H1 (cell line): Measurements from ENCODE around the gene STOML1. TPM values are rescaled to one million over a fixed set of nuclear protein-coding genes. Genes with fewer than 3 reads are reported as not detected.

Experiments
- CTCF ChIA-PET: fragments of 300-600 bp; sonication (Branson Sonifier 250); formaldehyde crosslinking; loops from one replicate; lab custom pipeline; 2021; ENCODE audit not compliant: partially characterized antibody; lab: Charles Lee
- POLR2A ChIA-PET: fragments of 300-600 bp; sonication (Branson Sonifier 250); formaldehyde crosslinking; loops from one replicate; lab custom pipeline; 2021; ENCODE audit warnings: inconsistent platforms; ENCODE audit not compliant: partially characterized antibody; lab: Charles Lee
- DNase-seq, 2 experiments: peaks; one replicate each; pipeline versions ENCODE4 v3.0.0 to v3.0.0-alpha.2; 2010 to 2022; ENCODE audit warnings: low spot score in 2 of 2, low read depth in 1 of 2, mixed read lengths in 1 of 2
- FAIRE-seq: peaks from 2 replicates; lab custom pipeline; 2011; peaks lifted over from hg19 to GRCh38; lab: Jason Lieb, UNC
- H2AFZ ChIP-seq: 2 replicates; pipeline ENCODE4 v1.8.1; 2012; ENCODE audit warnings: low read length, inconsistent platforms
- H2AK5ac ChIP-seq: 2 replicates; pipeline ENCODE4 v1.6.1; 2013; ENCODE audit warnings: low read depth, low read length
- H2BK120ac ChIP-seq: replicated peaks from 2 replicates; pipeline ENCODE3; 2013; ENCODE audit warnings: low read depth, low read length, inconsistent platforms
- H2BK12ac ChIP-seq: 2 replicates; pipeline ENCODE4 v1.6.1; 2013; ENCODE audit warnings: low read depth, low read length
- H2BK15ac ChIP-seq: 2 replicates; pipeline ENCODE4 v1.6.1; 2013; ENCODE audit warnings: low read length
- H2BK20ac ChIP-seq: 2 replicates; pipeline ENCODE4 v1.6.1; 2013; ENCODE audit warnings: low read length
- H2BK5ac ChIP-seq: 2 replicates; pipeline ENCODE4 v1.6.1; 2013; ENCODE audit warnings: low read depth, low read length
- H3K14ac ChIP-seq: 2 replicates; pipeline ENCODE4 v1.6.1; 2013; ENCODE audit warnings: inconsistent platforms; ENCODE audit not compliant: insufficient read length
- H3K18ac ChIP-seq: 2 replicates; pipeline ENCODE4 v1.6.1; 2013; ENCODE audit warnings: low read length; ENCODE audit errors: extremely low read depth
- H3K23ac ChIP-seq: 2 replicates; pipeline ENCODE4 v1.6.1; 2013; ENCODE audit warnings: inconsistent platforms; ENCODE audit not compliant: insufficient read length
- H3K23me2 ChIP-seq: 2 replicates; pipeline ENCODE4 v1.6.1; 2013; ENCODE audit warnings: low read depth, low read length
- H3K27ac ChIP-seq: 2 replicates; pipeline ENCODE4 v1.6.1; 2011; ENCODE audit warnings: low read depth, low read length, inconsistent platforms
- H3K27me3 ChIP-seq, 4 experiments: replicated peaks in 1 of 4; 1 replicate in 1 of 4; 2 replicates in 3 of 4; pipeline versions ENCODE4 v1.6.1 to v1.8.1; 2011 to 2013; ENCODE audit warnings: low read length in 3 of 4, mild to moderate bottlenecking in 3 of 4, inconsistent platforms in 2 of 4, mixed read lengths in 2 of 4, moderate library complexity in 1 of 4; ENCODE audit not compliant: control insufficient read depth in 3 of 4, insufficient read depth in 3 of 4; ENCODE audit errors: extremely low read depth in 1 of 4
- H3K36me3 ChIP-seq, 4 experiments: 2 replicates each; pipeline versions ENCODE4 v1.6.1 to v1.8.1; 2011 to 2013; ENCODE audit warnings: mild to moderate bottlenecking in 4 of 4, low read length in 3 of 4, moderate library complexity in 2 of 4, control low read depth in 1 of 4, inconsistent platforms in 1 of 4; ENCODE audit not compliant: insufficient read depth in 4 of 4, control insufficient read depth in 2 of 4
- H3K4ac ChIP-seq: replicated peaks from 2 replicates; pipeline ENCODE3; 2013; ENCODE audit warnings: low read length, low read depth, mixed read lengths, inconsistent platforms; ENCODE audit not compliant: insufficient read length
- H3K4me1 ChIP-seq, 4 experiments: replicated peaks in 1 of 4; 1 replicate in 1 of 4; 2 replicates in 3 of 4; pipeline versions ENCODE4 v1.6.1 to v1.8.1; 2011 to 2013; ENCODE audit warnings: low read length in 3 of 4, inconsistent platforms in 2 of 4, mixed read lengths in 1 of 4; ENCODE audit not compliant: insufficient read depth in 4 of 4, control insufficient read depth in 3 of 4
- H3K4me2 ChIP-seq, 2 experiments: 2 replicates each; pipeline versions ENCODE4 v1.6.1 to v1.8.1; 2011 to 2013; ENCODE audit warnings: low read depth in 2 of 2, low read length in 2 of 2, control low read depth in 1 of 2, inconsistent platforms in 1 of 2, mild to moderate bottlenecking in 1 of 2; ENCODE audit not compliant: insufficient read depth in 1 of 2
- H3K4me3 ChIP-seq, 4 experiments: fragments of 200-600, 300-600 bp in 1 of 4; sonication (generic), shearing (Covaris generic), sonication (Bioruptor Twin) in 1 of 4; 2 replicates each; pipeline versions ENCODE4 v1.5.1 to v1.8.1; 2011 to 2016; ENCODE audit warnings: low read length in 4 of 4, low read depth in 3 of 4, control low read depth in 2 of 4, inconsistent platforms in 2 of 4, mild to moderate bottlenecking in 2 of 4, mixed read lengths in 1 of 4, moderate library complexity in 1 of 4; ENCODE audit not compliant: insufficient read depth in 2 of 4; ENCODE audit errors: extremely low read depth in 1 of 4
- H3K56ac ChIP-seq: replicated peaks from 2 replicates; pipeline ENCODE3; 2013; ENCODE audit warnings: low read depth, mild to moderate bottlenecking, mixed read lengths, low read length, inconsistent platforms; ENCODE audit not compliant: insufficient read length
- H3K79me1 ChIP-seq: 2 replicates; pipeline ENCODE4 v1.6.1; 2013; ENCODE audit warnings: low read depth, low read length, control low read depth
- H3K79me2 ChIP-seq, 2 experiments: 2 replicates each; pipeline versions ENCODE4 v1.6.1 to v1.8.1; 2012 to 2013; ENCODE audit warnings: low read length in 2 of 2, mild to moderate bottlenecking in 2 of 2, inconsistent platforms in 1 of 2; ENCODE audit not compliant: insufficient read depth in 2 of 2, control insufficient read depth in 1 of 2
- H3K9ac ChIP-seq, 4 experiments: replicated peaks in 1 of 4; 1 replicate in 1 of 4; 2 replicates in 3 of 4; pipeline versions ENCODE4 v1.6.1 to v1.8.1; 2011 to 2013; ENCODE audit warnings: low read depth in 3 of 4, low read length in 3 of 4, control low read depth in 2 of 4, mild to moderate bottlenecking in 2 of 4, moderate library complexity in 2 of 4, inconsistent platforms in 1 of 4; ENCODE audit errors: extremely low read depth in 1 of 4
- H3K9me3 ChIP-seq, 2 experiments: 2 replicates each; pipeline versions ENCODE4 v1.6.1 to v1.8.1; 2012 to 2013; ENCODE audit warnings: mild to moderate bottlenecking in 2 of 2, moderate library complexity in 2 of 2, control low read depth in 1 of 2, inconsistent platforms in 1 of 2, low read depth in 1 of 2, low read length in 1 of 2, mixed read lengths in 1 of 2; ENCODE audit not compliant: insufficient read depth in 2 of 2
- H4K20me1 ChIP-seq, 2 experiments: replicated peaks in 1 of 2; 2 replicates each; pipeline versions ENCODE3 to v1.8.1; 2011 to 2013; ENCODE audit warnings: inconsistent platforms in 2 of 2, low read length in 2 of 2, mild to moderate bottlenecking in 1 of 2; ENCODE audit not compliant: insufficient read depth in 2 of 2, control insufficient read depth in 1 of 2
- H4K5ac ChIP-seq: 2 replicates; pipeline ENCODE4 v1.6.1; 2013; ENCODE audit warnings: low read length, low read depth, mixed read lengths, inconsistent platforms; ENCODE audit not compliant: insufficient read length
- H4K8ac ChIP-seq: 2 replicates; pipeline ENCODE4 v1.8.0; 2013; ENCODE audit warnings: mild to moderate bottlenecking, moderate library complexity, low read length, inconsistent platforms; ENCODE audit not compliant: insufficient read depth; ENCODE audit errors: extremely low read depth
- H4K91ac ChIP-seq: replicated peaks from 2 replicates; pipeline ENCODE3; 2013; ENCODE audit warnings: low read length, mixed read lengths, inconsistent platforms; ENCODE audit not compliant: insufficient read length
- ASH2L ChIP-seq: fragments of 200-600, 300-600 bp; sonication (generic); IDR thresholded peaks from one replicate; pipeline ENCODE4 v1.7.1; 2017; ENCODE audit warnings: low read length
- CHD1 ChIP-seq: IDR thresholded peaks from 2 replicates; pipeline ENCODE4 v1.6.1; 2012; ENCODE audit warnings: low read depth, low read length, improper control_type of control experiment
- CREB1 ChIP-seq: IDR thresholded peaks from 2 replicates; pipeline ENCODE4 v1.6.1; 2012; ENCODE audit warnings: inconsistent platforms
- GABPA ChIP-seq: IDR thresholded peaks from 2 replicates; pipeline ENCODE4 v1.6.1; 2011; ENCODE audit warnings: mild to moderate bottlenecking, low read length, moderate library complexity, borderline replicate concordance; ENCODE audit not compliant: insufficient read depth
- POU5F1 ChIP-seq: IDR thresholded peaks from 2 replicates; pipeline ENCODE4 v1.6.1; 2011; ENCODE audit warnings: low read depth, mild to moderate bottlenecking, low read length, moderate library complexity
- RBBP5 ChIP-seq: IDR thresholded peaks from 2 replicates; pipeline ENCODE4 v1.7.1; 2012; ENCODE audit warnings: low read depth, mild to moderate bottlenecking, inconsistent platforms, low read length, moderate library complexity, borderline replicate concordance
- RXRA ChIP-seq: IDR thresholded peaks from 2 replicates; pipeline ENCODE4 v1.6.1; 2011; ENCODE audit warnings: low read depth, mild to moderate bottlenecking, low read length, moderate library complexity; ENCODE audit not compliant: insufficient read depth
- SAP30 ChIP-seq: fragments of 300-600 bp; sonication (generic); IDR thresholded peaks from 2 replicates; pipeline ENCODE4 v1.7.1; 2012; ENCODE audit warnings: low read length, moderate library complexity, mild to moderate bottlenecking, inconsistent platforms; ENCODE audit not compliant: insufficient read depth, insufficient replicate concordance
- SIX5 ChIP-seq: IDR thresholded peaks from 2 replicates; pipeline ENCODE4 v1.6.1; 2011; ENCODE audit warnings: mild to moderate bottlenecking, low read depth, low read length
- SP1 ChIP-seq: IDR thresholded peaks from 2 replicates; pipeline ENCODE4 v1.6.1; 2011; ENCODE audit warnings: low read depth, low read length
- SUZ12 ChIP-seq: fragments of 200-600 bp; sonication (generic); IDR thresholded peaks from 2 replicates; pipeline ENCODE4 v1.6.1; 2012; ENCODE audit warnings: mild to moderate bottlenecking, inconsistent platforms, low read length, moderate library complexity, mixed read lengths
- TCF12 ChIP-seq: IDR thresholded peaks from 2 replicates; pipeline ENCODE4 v1.6.1; 2011; ENCODE audit warnings: low read depth, mild to moderate bottlenecking, low read length
- TEAD4 ChIP-seq: IDR thresholded peaks from 2 replicates; pipeline ENCODE4 v1.6.1; 2012; ENCODE audit warnings: low read depth, low read length, inconsistent platforms, mixed read lengths
- WGBS, 2 experiments: shearing (Covaris generic) in 1 of 2; methylation state at CpG; one replicate each; pipeline versions ENCODE4 v1.1.6 to v1.1.7; 2013 to 2015; ENCODE audit warnings: low lambda C conversion rate in 2 of 2, mixed read lengths in 2 of 2, inconsistent platforms in 1 of 2, low coverage in 1 of 2, missing lambda C conversion rate in 1 of 2; ENCODE audit not compliant: insufficient replicate concordance in 2 of 2, insufficient coverage in 1 of 2, insufficient read length in 1 of 2; ENCODE audit errors: extremely low coverage in 1 of 2, missing lambda C conversion rate in 1 of 2; 5-methylcytosine and 5-hydroxymethylcytosine counted together
- polyA plus RNA-seq, 7 experiments: library from polyadenylated mRNA; depleted of rRNA in 3 of 7; stranded (reverse) in 5 of 7; unstranded in 2 of 7; fragments of >200 nt in 5 of 7; fragments of 200-250 nt in 2 of 7; gene quantifications; 1 replicate in 5 of 7; 2 replicates in 1 of 7; 4 replicates in 1 of 7; pipeline versions ENCODE4 v1.2.1 to v1.2.3, GENCODE V29; 2011 to 2013; ENCODE audit warnings: missing spikeins in 2 of 7, mixed read lengths in 2 of 7
- total RNA-seq: library from RNA; stranded (reverse); fragmentation: NEBNext Ultra II Directional; extraction: Animal tissue kit (Norgen Biotek cat#: 25700); gene quantifications from 2 replicates; pipeline ENCODE4 v1.2.1, GENCODE V29; 2021
- TF ChIP-seq, protein P1 (sequence below): IDR thresholded peaks from 2 replicates; pipeline ENCODE4 v1.6.1; 2012; ENCODE audit warnings: low read length, inconsistent platforms

STOML1 gene
- total and polyA plus RNA-seq, 2 of the 8 experiments (the other 6 are each of a cell fraction or from before 2014, with no cell fraction given): 2.6 to 3.2 TPM

DNA sequence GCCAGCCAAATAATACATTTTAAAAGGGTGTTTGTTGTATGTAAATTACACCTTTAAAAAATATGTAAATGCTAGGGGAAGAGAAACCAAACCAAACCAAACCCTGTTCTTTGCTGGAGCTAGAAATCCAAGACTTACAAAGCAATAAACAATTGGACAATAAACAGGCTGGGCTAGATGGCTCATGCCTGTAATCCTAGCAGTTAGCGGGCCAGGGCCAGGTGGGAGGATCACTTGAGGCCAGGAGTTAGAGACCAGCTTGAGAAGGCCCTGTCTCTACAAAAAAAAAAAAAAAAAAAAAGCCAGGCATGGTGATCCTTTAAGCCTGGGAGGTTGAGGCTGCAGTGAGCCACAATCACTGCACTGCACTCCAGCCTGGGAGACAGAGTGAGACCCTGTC is 12.5 kb downstream of the STOML1 start:
- Histone ChIP-seq H3K4me3 (no peak overlapping the region), H3K79me2 (no peaks in the 10 kb centered on the region), H3K23me2 (no peaks in the 10 kb centered on the region), H2AK5ac (no peak overlapping the region), H4K5ac (no peak overlapping the region), H3K9ac (no peak overlapping the region), H3K36me3 (no peaks in the 10 kb centered on the region), H3K23ac (no peak overlapping the region), H3K9me3 (no peaks in the 10 kb centered on the region), H3K56ac (no peak overlapping the region), H3K27ac (no peak overlapping the region), H3K14ac (no peak overlapping the region), H2BK120ac (no peak overlapping the region), H2BK15ac (no peak overlapping the region), H4K8ac (no peak overlapping the region), H3K4me1 (no peaks in the 10 kb centered on the region), H3K4ac (no peak overlapping the region), H2AFZ (no peak overlapping the region), H2BK5ac (no peak overlapping the region), H4K91ac (no peak overlapping the region), H3K18ac (no peak overlapping the region), H2BK12ac (no peak overlapping the region), H3K27me3 (no peaks in the 10 kb centered on the region), H2BK20ac (no peak overlapping the region), H3K79me1 (no peaks in the 10 kb centered on the region), H3K4me2 (no peak overlapping the region), H4K20me1 (no peaks in the 10 kb centered on the region)
- POLR2A ChIA-PET: no interaction called here
- CTCF ChIA-PET: interaction anchor here (0.5 to 12.9 kb wide), 5 partner anchors 10 to 182 kb away, joined by 3 to 167 read pairs (median 3); partner anchors contain the start of genes PML and STOML1
- FAIRE-seq (no peak), DNase-seq (no peak)
- WGBS, 2 experiments: 80% methylated on average over 1 of the region's 1 CpG; no CpG with 5 or more reads in 1 of the 2 experiments
- TF ChIP-seq, protein P1, sequence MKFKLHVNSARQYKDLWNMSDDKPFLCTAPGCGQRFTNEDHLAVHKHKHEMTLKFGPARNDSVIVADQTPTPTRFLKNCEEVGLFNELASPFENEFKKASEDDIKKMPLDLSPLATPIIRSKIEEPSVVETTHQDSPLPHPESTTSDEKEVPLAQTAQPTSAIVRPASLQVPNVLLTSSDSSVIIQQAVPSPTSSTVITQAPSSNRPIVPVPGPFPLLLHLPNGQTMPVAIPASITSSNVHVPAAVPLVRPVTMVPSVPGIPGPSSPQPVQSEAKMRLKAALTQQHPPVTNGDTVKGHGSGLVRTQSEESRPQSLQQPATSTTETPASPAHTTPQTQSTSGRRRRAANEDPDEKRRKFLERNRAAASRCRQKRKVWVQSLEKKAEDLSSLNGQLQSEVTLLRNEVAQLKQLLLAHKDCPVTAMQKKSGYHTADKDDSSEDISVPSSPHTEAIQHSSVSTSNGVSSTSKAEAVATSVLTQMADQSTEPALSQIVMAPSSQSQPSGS: no peak
- TF ChIP-seq SAP30 (no peak), RBBP5 (no peak), GABPA (no peak), SUZ12 (no peak), SP1 (no peak), POU5F1 (no peak), CHD1 (no peak), CREB1 (no peak), ASH2L (no peak), TCF12 (no peak), SIX5 (no peak), TEAD4 (no peak), RXRA (no peak)
